OCI-LY1 (cell line): ENCODE results near the gene JAGN1.

ENCODE experiments used
- CTCF ChIP-seq: fragments of 200-600 bp; sonication (generic), shearing (Covaris generic); IDR thresholded peaks from 2 replicates; pipeline ENCODE4 v1.5.1; 2017; ENCODE audit warnings: mild to moderate bottlenecking, antibody characterized with exemption, low read length, moderate library complexity, mixed read lengths
- EZH2 ChIP-seq: fragments of 200-600 bp; sonication (generic), shearing (Covaris generic); IDR thresholded peaks from 2 replicates; pipeline ENCODE4 v1.8.0; 2017; ENCODE audit warnings: borderline replicate concordance, mixed run types, mild to moderate bottlenecking, antibody characterized with exemption, low read length, moderate library complexity, mixed read lengths

GRCh38 chr3:9869955-9870354 lies 20.5 kb upstream of the JAGN1 start:
- TF ChIP-seq CTCF, result no peak
- TF ChIP-seq EZH2, result no peak
